GM18520 (cell line): ENCODE results near the gene TMEM191B.
"Not testable (repeated sequence)": the region's sequence is repeated elsewhere in the genome, so short reads cannot be mapped to it uniquely, and the experiment has no call there.

ENCODE experiments used
- ATAC-seq: cut with Tn5 transposase; IDR thresholded peaks from one replicate; pipeline ENCODE4 v1.9.1; 2021; ENCODE audit not compliant: unreplicated experiment

Gene TMEM191B

GRCh38 chr22:18527752-18528596 is at the start of gene TMEM191B:
Gene TMEM191B (plus strand): TSS chr22:18527802. CDS start chr22:18527981, 179 bp downstream.
- ATAC-seq = peak; percentile 2

- not testable (repeated sequence) for ATAC-seq
Measured at GRCh38 chr22:18496227-18496626, 31.4 kb upstream of the TMEM191B start.

DNA sequence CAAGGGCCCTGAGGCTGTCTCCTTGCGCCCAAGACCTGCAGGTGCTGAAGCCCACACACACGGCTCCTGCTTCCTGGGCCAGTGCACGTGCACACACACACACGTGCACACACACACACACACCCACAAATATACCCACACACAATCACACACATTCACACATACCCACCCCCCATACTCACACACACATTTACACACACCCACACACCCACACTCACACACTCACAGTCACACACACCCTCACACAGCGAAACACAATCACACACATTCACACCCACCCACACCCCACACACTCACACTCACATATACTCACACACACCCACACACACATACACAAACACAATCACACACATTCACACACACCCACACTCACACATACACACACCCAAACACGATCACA is 16.3 kb upstream of the TMEM191B start:
- ATAC-seq = not testable (repeated sequence)

DNA sequence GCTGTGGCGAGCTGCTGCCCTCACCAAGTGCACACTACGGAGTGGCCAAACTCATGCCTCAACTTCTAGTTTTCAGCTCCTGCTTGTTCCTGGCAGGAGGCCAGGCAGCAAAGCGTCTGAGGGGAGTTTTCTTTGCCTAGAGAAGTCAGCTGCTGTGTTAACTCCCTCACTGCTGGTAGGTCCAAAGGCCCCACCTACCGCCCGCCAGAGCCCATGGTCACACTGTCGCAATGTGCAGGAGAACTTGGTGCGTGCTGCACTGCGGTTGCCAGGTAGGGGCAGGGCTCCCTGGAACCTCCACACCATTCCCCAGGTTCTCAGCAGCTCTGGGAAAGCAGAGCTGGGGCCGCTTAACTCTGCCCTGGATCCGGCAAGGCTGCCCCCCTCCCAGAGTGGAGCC is 15.2 kb upstream of the TMEM191B start:
- not testable (repeated sequence) for ATAC-seq

- not testable (repeated sequence) for ATAC-seq
Measured at GRCh38 chr22:18513454-18513853, 14.1 kb upstream of the TMEM191B start.

GRCh38 chr22:18518061-18518460 is 9.5 kb upstream of the TMEM191B start, which contains the start of gene GGTLC3:
Gene GGTLC3 (minus strand): TSS chr22:18518161. CDS start chr22:18517897, 264 bp downstream.
- ATAC-seq = not testable (repeated sequence)

DNA sequence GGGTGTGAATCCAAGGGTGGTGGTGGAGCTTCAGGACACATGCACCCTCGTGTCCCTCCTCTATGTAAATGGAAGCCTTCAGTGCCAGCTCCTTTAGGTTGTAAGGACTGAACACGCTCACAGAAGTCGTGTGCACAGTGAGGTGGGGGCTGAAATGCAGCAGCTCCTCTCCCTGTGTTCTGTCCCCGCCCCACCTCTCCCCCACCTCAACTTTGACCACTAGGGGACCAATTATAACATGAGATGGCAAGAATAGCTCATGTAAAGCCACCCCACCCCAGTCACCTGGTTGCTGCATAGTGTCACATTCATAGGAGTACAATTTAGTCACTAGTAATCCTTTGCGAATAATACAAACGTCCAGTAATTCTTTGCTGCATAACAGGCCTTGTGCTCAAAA is 4.8 kb upstream of the TMEM191B start:
- ATAC-seq = not testable (repeated sequence)

GRCh38 chr22:18523328-18523727 is 4.3 kb upstream of the TMEM191B start:
- not testable (repeated sequence) for ATAC-seq

- peak; percentile 75 for ATAC-seq
Measured at GRCh38 chr22:18528597-18529415, 1.2 kb downstream of the TMEM191B start.

GRCh38 chr22:18529416-18530145 is 2.0 kb downstream of the TMEM191B start:
- ATAC-seq = not testable (repeated sequence)

DNA sequence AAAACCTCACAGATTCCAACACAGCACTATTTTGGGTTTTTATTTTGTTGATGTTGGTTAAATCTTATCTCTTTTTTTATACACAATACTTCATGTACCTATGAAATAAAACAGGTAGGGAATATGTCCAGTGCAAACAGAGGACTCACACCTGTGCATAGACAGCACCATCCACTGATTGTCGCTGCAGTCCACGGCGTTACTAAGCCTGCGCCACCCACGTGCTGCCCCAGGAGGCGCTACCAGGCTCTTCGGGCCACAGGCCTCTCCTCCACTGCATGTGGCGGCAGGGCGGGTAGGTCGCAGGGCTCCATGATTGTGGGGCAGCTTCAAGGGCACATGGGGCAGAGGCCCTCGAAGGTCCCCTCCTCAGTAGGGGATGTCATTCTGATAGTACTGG is 6.0 kb downstream of the TMEM191B start:
- not testable (repeated sequence) for ATAC-seq

DNA sequence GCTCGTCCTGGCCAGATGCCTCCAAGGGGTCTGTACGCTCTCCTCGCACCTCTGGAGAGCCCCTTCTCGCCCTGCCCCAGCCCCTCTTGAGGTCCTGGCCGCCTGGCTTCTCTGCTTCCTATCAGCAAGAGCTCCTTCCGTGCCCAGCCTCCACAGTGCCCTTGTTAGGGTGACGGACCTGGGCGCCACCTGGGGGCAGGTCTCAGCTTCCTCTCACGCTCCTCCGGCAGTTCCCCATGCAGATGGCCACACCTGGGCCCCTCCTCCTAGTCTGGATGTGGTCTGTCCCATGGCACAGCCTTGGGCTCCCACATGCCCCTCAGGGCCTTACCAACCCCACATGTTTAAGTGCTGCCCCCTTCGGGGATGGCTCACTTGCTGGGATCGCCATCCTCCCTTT is 6.7 kb downstream of the TMEM191B start:
- not testable (repeated sequence) for ATAC-seq

DNA sequence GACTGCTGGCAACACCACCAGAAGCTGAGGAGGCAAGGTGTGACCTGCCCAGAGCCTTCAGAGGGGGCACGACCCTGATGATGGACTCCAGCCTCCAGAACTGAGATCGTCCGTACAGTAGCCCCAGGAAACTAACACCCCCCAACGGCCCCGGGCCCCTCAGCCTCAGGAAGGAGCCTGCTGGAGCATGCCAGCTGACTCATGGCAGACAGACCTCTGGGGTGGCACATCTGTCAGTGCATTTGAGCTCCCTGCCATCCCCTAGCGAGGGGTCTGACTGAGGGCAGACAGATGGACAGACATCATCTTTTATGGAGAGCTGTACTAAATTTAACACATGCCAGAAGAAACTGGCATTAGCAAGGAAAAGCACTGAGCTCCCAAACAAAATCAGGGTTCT is 12.4 kb downstream of the TMEM191B start:
- not testable (repeated sequence) for ATAC-seq

DNA sequence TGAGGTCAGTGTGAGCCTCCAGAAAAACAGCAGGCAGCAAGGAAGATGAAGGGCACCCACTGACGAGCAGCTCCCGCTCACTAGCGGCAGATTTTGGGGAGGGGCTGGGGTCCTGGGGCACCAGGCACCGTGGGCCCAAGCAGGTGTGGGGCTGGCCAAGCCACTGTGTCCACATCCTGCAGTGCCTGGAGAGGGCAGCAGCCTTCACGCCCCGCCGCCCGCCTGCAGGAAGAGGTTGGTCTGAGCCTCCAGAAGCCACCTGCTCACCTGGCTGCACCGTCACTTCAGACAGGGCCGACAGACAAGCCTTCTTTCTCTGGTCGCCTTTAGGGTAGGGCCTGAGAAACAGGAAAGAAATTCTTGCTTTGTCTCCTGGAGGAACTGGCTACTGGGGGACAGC is 15.8 kb downstream of the TMEM191B start:
- not testable (repeated sequence) for ATAC-seq

GRCh38 chr22:18544615-18545014 is 17.0 kb downstream of the TMEM191B start:
- ATAC-seq = not testable (repeated sequence)

- not testable (repeated sequence) for ATAC-seq
Measured at GRCh38 chr22:18549458-18550179, 22.0 kb downstream of the TMEM191B start.

DNA sequence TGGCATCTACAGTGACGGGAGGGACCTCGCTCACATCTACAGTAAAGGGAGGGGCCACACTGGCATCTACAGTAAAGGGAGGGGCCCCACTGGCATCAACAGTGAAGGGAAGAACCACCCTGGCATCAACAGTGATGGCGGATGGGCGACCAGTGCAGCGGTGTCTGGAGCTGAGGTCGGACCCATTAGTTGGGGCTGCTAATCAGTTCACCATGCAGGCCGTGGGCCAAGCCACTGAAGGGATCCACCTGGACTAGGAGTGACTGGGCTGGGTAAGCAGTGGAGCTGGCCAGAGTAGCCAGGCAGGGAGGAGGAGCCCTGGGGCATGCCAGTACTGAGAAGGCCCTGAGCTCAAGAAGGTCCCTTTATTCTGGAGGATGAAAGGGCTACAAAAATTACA is 23.4 kb downstream of the TMEM191B start:
- ATAC-seq = not testable (repeated sequence)

- not testable (repeated sequence) for ATAC-seq
Measured at GRCh38 chr22:18552839-18553597, 25.4 kb downstream of the TMEM191B start.
